ENCODE measurements around the gene CDH23. TPM values are rescaled to one million over a fixed set of nuclear protein-coding genes. Genes with fewer than 3 reads are reported as not detected.

Gene CDH23
- total RNA-seq, 4 donors from 2014 or later: 2.9 to 16.1 (median 5.9) TPM

DNA sequence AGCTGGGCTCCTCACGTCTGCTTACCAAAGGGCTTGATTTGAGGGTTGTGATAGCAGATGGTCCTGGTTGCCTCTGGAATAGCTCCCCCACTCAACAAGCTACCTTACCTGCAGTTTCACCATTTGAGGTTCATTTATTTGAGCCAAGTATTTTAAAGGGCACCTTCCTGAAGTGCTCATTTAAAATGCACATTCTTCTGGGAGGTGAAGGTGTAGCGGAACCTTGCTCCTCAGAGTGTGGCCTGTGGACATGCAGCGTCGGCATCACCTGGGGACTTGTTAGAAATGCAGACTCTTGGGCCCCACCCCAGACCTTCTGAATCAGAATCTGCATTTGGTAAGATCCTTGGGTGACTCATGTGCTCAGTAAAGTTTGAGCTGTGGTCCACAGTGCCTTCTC, 2.3 kb downstream of the CDH23 start:
- Histone ChIP-seq H3K27ac (no peak overlapping the region), H3K9me3 (no peaks in the 10 kb centered on the region), H3K27me3 (peaks cover 70% of the 10 kb centered on the region), H3K4me1 (peaks cover 10 to 19% (median 15%) of the 10 kb centered on the region in 4 donors), H3K36me3 (no peaks in the 10 kb centered on the region), H3K4me3 (no peak overlapping the region)
- in situ Hi-C loops (cut with MboI; ENCODE audit: low pct_ligation_motif_present in 1 of 4, low pct_unique_long_range_greater_than_20kb in 1 of 4, low sequenced_read_pairs in 3 of 4) (loop anchor here in 3 of 4 donors (25.0 kb wide), 3 partner anchors 163 to 413 kb away; partner anchors contain the start of gene C10orf105 (in 2 of the 3)), intact Hi-C loops (cut with DNase I; ENCODE audit: low total_unique reads) (loop anchor here (10.0 kb wide), 1 partner anchor 306 kb away; no protein-coding TSS in a partner anchor)
- 40 to 72% methylated on average over 3 to 4 of the region's 4 CpGs for WGBS, 2 donors (ENCODE audit: low coverage in 1 of 2)
- no peak for DNase-seq
- TF ChIP-seq EP300 (IDR thresholded peaks at IDR 0.05; ENCODE audit: low read depth) (no peak), POLR2AphosphoS5 (IDR thresholded peaks at IDR 0.05) (no peak), POLR2A (IDR thresholded peaks at IDR 0.05) (no peak)
- TF ChIP-seq, protein P1, sequence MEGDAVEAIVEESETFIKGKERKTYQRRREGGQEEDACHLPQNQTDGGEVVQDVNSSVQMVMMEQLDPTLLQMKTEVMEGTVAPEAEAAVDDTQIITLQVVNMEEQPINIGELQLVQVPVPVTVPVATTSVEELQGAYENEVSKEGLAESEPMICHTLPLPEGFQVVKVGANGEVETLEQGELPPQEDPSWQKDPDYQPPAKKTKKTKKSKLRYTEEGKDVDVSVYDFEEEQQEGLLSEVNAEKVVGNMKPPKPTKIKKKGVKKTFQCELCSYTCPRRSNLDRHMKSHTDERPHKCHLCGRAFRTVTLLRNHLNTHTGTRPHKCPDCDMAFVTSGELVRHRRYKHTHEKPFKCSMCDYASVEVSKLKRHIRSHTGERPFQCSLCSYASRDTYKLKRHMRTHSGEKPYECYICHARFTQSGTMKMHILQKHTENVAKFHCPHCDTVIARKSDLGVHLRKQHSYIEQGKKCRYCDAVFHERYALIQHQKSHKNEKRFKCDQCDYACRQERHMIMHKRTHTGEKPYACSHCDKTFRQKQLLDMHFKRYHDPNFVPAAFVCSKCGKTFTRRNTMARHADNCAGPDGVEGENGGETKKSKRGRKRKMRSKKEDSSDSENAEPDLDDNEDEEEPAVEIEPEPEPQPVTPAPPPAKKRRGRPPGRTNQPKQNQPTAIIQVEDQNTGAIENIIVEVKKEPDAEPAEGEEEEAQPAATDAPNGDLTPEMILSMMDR (IDR thresholded peaks at IDR 0.05): no peak

DNA sequence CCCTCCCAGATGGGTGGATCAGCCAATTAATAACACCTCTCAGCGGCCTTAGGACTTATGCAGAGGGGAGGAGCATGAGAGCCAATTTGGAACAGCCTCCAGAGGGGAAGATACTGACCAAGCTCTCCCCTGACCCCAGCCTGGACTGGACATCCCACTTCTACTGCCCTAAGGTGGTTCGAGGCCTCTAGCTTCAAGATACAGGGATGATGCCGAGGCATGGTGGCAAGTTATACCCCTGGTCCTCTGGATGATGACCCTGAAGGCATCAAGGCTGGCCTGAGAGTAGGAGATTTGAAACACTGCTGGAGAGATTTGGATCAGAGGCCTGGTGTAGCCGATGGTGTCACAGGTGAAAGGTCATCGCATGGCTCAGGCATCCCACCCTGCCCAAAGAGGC, 3.2 kb downstream of the CDH23 start:
- Histone ChIP-seq H3K4me3 (no peak overlapping the region), H3K9me3 (no peaks in the 10 kb centered on the region), H3K36me3 (no peaks in the 10 kb centered on the region), H3K27ac (no peak overlapping the region), H3K27me3 (peaks cover 77% of the 10 kb centered on the region), H3K4me1 (peaks cover 10 to 19% (median 15%) of the 10 kb centered on the region in 4 donors)
- TF ChIP-seq, protein P1 (IDR thresholded peaks at IDR 0.05): no peak
- no peak for TF ChIP-seq EP300 (IDR thresholded peaks at IDR 0.05; ENCODE audit: low read depth)
- TF ChIP-seq POLR2AphosphoS5 (IDR thresholded peaks at IDR 0.05): no peak
- no peak for TF ChIP-seq POLR2A (IDR thresholded peaks at IDR 0.05)
- in situ Hi-C loops (cut with MboI; ENCODE audit: low pct_ligation_motif_present in 1 of 4, low pct_unique_long_range_greater_than_20kb in 1 of 4, low sequenced_read_pairs in 3 of 4) (loop anchor here in 3 of 4 donors (25.0 kb wide), 3 partner anchors 162 to 412 kb away; partner anchors contain the start of gene C10orf105 (in 2 of the 3)), intact Hi-C loops (cut with DNase I; ENCODE audit: low total_unique reads) (loop anchor here (10.0 kb wide), 1 partner anchor 305 kb away; no protein-coding TSS in a partner anchor)
- WGBS, 2 donors (ENCODE audit: low coverage in 1 of 2): 71% methylated on average over 5 of the region's 5 CpGs; no CpG with 5 or more reads in 1 of the 2 donors
- no peak for DNase-seq

DNA sequence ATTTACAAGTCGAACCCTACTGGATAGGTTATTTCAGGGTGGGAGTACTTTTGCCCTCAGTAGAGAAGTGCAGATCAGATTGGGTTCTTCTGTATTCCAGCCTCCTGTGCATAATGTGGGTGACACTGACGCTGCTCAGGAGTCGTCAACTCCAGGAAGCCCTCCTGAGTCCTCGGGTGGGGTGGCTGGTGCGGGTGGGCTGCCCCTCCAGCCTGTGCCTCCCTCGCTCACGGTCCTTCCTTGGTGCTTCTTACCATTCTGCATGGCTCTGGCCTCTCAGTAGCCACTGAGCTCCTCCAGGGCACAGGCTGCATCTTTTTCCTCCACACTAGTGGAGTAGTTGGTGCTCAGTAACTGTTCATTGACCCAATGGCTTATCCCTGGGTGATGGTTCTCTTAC, 4.3 kb downstream of the CDH23 start:
- in situ Hi-C loops (cut with MboI; ENCODE audit: low pct_ligation_motif_present in 1 of 4, low pct_unique_long_range_greater_than_20kb in 1 of 4, low sequenced_read_pairs in 3 of 4) (no loop called here), intact Hi-C loops (cut with DNase I; ENCODE audit: low total_unique reads) (no loop called here)
- 85 to 100% methylated on average over 1 to 7 of the region's 7 CpGs for WGBS, 2 donors (ENCODE audit: low coverage in 1 of 2)
- no peak for DNase-seq
- Histone ChIP-seq H3K4me1 (peaks cover 10 to 19% (median 15%) of the 10 kb centered on the region in 4 donors), H3K36me3 (no peaks in the 10 kb centered on the region), H3K27me3 (peaks cover 66% of the 10 kb centered on the region), H3K4me3 (no peak overlapping the region), H3K9me3 (no peaks in the 10 kb centered on the region), H3K27ac (no peak overlapping the region)
- TF ChIP-seq POLR2A (IDR thresholded peaks at IDR 0.05) (no peak), POLR2AphosphoS5 (IDR thresholded peaks at IDR 0.05) (no peak), EP300 (IDR thresholded peaks at IDR 0.05; ENCODE audit: low read depth) (no peak)
- TF ChIP-seq, protein P1 (IDR thresholded peaks at IDR 0.05): no peak

DNA sequence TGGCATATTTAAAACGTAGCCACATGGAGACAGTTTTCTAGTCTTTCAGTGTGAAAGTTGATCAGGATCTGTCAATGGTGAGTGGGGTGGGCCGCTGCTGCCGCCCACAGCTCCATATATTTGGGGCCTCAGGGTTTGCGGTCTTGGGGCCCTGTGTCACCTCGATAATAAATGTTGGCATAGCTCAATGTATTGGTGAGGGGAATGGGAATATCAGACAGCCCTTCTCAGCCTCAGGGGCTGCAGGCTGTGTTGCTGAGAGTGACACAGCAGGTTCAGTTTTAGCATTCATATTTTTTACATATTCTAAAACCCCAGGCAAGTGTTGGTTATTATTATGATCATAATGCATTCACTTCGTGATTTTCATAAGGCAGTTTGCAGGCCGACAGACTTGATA, 5.3 kb downstream of the CDH23 start:
- Histone ChIP-seq H3K4me3 (no peak overlapping the region), H3K4me1 (peaks cover 10 to 12% (median 11%) of the 10 kb centered on the region in 4 donors), H3K36me3 (no peaks in the 10 kb centered on the region), H3K27ac (no peak overlapping the region), H3K27me3 (peaks cover 56% of the 10 kb centered on the region), H3K9me3 (no peaks in the 10 kb centered on the region)
- intact Hi-C loops (cut with DNase I; ENCODE audit: low total_unique reads): no loop called here
- in situ Hi-C loops (cut with MboI; ENCODE audit: low pct_ligation_motif_present in 1 of 4, low pct_unique_long_range_greater_than_20kb in 1 of 4, low sequenced_read_pairs in 3 of 4): no loop called here
- WGBS, 2 donors (ENCODE audit: low coverage in 1 of 2): 91 to 100% methylated on average over 2 to 7 of the region's 7 CpGs
- TF ChIP-seq POLR2AphosphoS5 (IDR thresholded peaks at IDR 0.05) (no peak), POLR2A (IDR thresholded peaks at IDR 0.05) (no peak), EP300 (IDR thresholded peaks at IDR 0.05; ENCODE audit: low read depth) (no peak)
- TF ChIP-seq, protein P1 (IDR thresholded peaks at IDR 0.05): no peak
- DNase-seq: no peak

Measured in transverse colon (tissue), 4 donors.